Pulmonary artery endothelial cell (primary cell): ENCODE data around the gene PDIA4. TPM values are rescaled to one million over a fixed set of nuclear protein-coding genes. Genes with fewer than 3 reads are reported as not detected.
"Not testable (repeated sequence)": the region's sequence is repeated elsewhere in the genome, so short reads cannot be mapped to it uniquely, and the experiment has no call there.

Experiments used
- DNase-seq: peaks from one replicate; pipeline ENCODE4 v3.0.0-alpha.2; 2011; ENCODE audit warnings: low read depth, low spot score
- total RNA-seq: library from RNA; depleted of rRNA; stranded (reverse); fragments of >200 nt; gene quantifications from 2 replicates; pipeline ENCODE4 v1.2.3, GENCODE V29; 2014

Gene PDIA4
- total RNA-seq, 1 donor from 2014 or later, result 456 TPM

- DNase-seq, result not testable (repeated sequence)
Measured at GRCh38 chr7:149038641-149039040, 10.3 kb upstream of the PDIA4 start.

- DNase-seq, result no peak
Measured at GRCh38 chr7:149036676-149037075, 8.4 kb upstream of the PDIA4 start.

GRCh38 chr7:149031353-149031910 lies 3.1 kb upstream of the PDIA4 start:
- DNase-seq, result no peak

GRCh38 chr7:149030439-149030838 lies 2.1 kb upstream of the PDIA4 start:
- DNase-seq, result not testable (repeated sequence)

- DNase-seq, result no peak
Measured at GRCh38 chr7:149027611-149028345, 527 bp downstream of the PDIA4 start.

GRCh38 chr7:149027055-149027454 lies 1.2 kb downstream of the PDIA4 start:
- DNase-seq, result no peak

- DNase-seq, result no peak
Measured at GRCh38 chr7:149023662-149024061, 4.6 kb downstream of the PDIA4 start.

GRCh38 chr7:149022756-149023360 lies 5.4 kb downstream of the PDIA4 start:
- DNase-seq, result no peak

GRCh38 chr7:149021725-149022062 lies 6.6 kb downstream of the PDIA4 start:
- DNase-seq, result no peak

GRCh38 chr7:149020483-149020882 lies 7.8 kb downstream of the PDIA4 start:
- DNase-seq, result no peak

GRCh38 chr7:149016876-149017275 lies 11.4 kb downstream of the PDIA4 start:
- no peak for DNase-seq

- no peak for DNase-seq
Measured at GRCh38 chr7:149014309-149014708, 14.0 kb downstream of the PDIA4 start.

- no peak for DNase-seq
Measured at GRCh38 chr7:149013876-149014275, 14.4 kb downstream of the PDIA4 start.

- DNase-seq, result not testable (repeated sequence)
Measured at GRCh38 chr7:149012730-149013129, 15.6 kb downstream of the PDIA4 start.

GRCh38 chr7:149011491-149011890 lies 16.8 kb downstream of the PDIA4 start:
- DNase-seq, result no peak

- DNase-seq, result no peak
Measured at GRCh38 chr7:149010451-149010850, 17.9 kb downstream of the PDIA4 start.

- DNase-seq, result no peak
Measured at GRCh38 chr7:149009527-149009926, 18.8 kb downstream of the PDIA4 start.

GRCh38 chr7:149007611-149008010 lies 20.7 kb downstream of the PDIA4 start:
- DNase-seq, result no peak

- no peak for DNase-seq
Measured at GRCh38 chr7:149007146-149007545, 21.2 kb downstream of the PDIA4 start.

- DNase-seq, result no peak
Measured at GRCh38 chr7:149006345-149006725, 22.0 kb downstream of the PDIA4 start.

- DNase-seq, result peak; percentile 50
Measured at GRCh38 chr7:149005427-149006344, 22.6 kb downstream of the PDIA4 start.
